Measurements from ENCODE around the gene YDJC.
"Not testable (repeated sequence)": the region's sequence is repeated elsewhere in the genome, so short reads cannot be mapped to it uniquely, and the experiment has no call there.

YDJC gene

DNA sequence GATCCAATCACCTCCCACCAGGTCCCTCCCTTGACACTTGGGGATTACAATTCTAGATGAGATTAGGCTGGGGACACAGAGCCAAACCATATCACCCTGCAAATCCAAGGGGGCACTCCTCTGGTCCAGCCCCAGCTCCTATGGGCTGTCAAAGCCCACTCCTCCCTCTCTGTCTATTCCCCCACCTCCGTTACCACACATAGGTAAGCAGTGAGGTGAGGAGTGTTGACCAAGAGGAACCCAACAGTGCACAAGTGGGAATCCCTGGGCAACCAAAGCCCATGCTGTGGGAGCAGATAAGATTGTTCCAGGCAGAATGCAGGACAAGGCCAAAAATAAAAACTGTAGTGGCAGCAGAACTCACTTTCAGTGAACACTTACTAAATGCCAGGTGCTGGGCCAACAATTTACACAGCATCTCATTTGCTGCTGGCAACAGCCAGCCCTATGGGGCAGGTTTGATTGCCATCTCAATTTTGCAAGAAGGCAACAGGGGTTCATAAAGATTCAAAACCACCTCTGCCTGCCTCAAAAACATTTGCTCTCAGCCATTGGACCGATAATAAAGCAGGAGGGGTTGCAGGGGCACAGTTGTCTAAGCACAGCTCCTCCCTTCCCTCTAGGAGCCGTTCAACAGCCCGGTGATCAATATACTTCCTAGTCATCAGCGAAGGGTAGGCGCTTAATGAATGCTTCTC is 21.1 kb upstream of the YDJC start:
- no peak for DNase-seq

DNA sequence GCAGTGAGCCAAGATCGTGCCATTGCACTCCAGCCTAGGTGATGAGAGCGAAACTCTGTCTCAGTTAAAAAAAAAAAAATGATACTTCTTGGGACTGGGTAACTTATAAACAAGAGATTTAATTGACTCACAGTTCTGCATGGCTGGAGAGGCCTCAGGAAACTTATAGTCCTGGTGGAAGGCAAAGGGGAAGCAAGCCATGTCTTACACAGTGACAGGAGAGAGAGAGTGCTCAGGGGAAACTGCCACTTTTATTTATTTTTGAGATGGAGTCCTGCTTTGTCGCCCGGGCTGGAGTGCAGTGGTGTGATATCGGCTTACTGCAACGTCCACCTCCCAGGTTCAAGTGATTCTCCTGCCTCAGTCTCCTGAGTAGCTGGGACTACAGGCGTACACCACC is 20.5 kb upstream of the YDJC start:
- no peak for DNase-seq

DNA sequence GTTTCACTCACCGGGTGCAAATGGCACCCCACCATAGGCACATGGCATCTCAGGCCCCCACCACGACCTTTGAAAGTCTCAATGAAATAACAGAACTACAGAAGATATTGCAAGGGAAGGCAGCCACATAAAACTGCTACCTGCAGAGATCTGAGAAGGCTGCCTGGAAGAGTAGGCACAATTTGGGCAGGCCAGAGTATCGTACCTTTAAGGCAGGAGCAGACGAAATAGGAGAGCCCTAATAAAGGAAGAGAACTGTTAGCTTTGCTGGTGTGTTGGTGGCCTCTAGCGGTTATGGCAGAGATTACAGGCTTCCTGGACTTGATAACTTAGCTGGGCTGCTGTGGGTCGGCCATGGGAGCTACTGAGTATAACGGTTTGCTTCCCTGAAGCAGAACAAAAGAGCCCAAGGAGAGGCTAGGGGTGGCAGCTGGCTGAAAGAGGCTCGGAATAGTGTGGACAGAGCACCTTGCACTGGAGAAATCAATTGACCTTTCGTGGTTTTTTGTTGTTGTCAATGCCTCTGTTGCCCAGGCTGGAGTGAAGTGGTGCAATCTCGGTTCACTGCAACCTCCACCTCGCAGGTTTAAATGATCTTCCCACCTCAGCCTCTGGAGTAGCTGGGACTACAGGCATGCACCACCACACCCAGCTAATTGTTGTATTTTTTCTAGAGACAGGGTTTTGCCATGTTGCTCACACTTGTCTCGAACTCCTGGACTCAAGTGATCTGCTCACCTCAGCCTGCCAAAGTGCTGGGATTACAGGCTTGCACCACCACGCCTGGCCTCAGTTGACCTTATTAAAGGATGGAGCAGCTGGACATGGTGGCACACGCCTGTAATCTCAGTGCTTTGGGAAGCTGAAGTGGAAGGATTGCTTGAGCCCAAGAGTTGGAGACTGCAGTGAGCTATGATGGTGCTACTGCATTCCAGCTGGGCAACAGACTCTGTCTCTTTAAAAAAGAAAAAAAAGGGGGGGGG is 17.1 kb upstream of the YDJC start:
- peak; percentile 80 for DNase-seq

DNA sequence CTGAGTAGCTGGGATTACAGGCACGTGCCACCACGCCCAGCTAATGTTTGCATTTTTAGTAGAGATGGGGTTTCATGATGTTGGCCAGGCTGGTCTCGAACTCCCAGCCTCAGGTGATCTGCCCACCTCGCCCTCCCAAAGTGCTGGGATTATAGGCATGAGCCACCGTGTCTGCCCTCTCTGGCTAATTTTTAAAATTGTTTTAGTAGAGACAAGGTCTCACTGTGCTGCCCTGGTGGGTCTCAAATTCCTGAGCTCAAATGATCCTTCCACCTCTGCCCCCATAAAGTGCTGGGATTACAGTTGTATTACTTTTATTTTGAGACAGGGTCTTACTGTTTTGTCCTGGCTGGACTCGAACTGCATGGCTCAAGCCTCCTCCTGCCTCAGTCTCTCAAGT is 15.7 kb upstream of the YDJC start:
- DNase-seq: not testable (repeated sequence)

DNA sequence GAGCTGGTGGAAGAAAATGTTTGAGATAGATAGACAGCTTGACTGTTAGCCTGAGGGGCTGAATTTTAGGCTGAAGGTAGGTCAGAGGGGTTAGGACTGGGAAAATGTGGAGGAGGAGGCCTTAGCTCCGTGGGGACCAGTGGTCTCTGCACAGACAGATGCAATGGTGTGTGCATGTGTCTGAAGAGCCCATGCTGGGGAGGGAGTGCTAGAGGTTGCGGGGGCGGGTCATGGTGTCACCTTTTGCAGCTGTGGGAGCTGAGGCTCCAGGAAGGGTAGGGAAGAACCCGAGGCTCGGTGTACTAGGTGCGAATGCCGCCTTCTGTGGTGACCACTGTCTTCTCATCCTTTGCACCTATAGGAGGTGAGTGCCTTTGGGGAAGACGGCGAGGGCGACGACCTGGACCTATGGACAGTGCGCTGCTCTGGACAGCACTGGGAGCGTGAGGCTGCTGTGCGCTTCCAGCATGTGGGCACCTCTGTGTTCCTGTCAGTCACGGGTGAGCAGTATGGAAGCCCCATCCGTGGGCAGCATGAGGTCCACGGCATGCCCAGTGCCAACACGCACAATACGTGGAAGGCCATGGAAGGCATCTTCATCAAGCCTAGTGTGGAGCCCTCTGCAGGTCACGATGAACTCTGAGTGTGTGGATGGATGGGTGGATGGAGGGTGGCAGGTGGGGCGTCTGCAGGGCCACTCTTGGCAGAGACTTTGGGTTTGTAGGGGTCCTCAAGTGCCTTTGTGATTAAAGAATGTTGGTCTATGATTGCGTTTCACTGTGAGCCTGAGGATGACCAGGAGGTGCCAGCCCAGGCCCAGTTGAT is 13.9 kb upstream of the YDJC start:
- DNase-seq: no peak

DNA sequence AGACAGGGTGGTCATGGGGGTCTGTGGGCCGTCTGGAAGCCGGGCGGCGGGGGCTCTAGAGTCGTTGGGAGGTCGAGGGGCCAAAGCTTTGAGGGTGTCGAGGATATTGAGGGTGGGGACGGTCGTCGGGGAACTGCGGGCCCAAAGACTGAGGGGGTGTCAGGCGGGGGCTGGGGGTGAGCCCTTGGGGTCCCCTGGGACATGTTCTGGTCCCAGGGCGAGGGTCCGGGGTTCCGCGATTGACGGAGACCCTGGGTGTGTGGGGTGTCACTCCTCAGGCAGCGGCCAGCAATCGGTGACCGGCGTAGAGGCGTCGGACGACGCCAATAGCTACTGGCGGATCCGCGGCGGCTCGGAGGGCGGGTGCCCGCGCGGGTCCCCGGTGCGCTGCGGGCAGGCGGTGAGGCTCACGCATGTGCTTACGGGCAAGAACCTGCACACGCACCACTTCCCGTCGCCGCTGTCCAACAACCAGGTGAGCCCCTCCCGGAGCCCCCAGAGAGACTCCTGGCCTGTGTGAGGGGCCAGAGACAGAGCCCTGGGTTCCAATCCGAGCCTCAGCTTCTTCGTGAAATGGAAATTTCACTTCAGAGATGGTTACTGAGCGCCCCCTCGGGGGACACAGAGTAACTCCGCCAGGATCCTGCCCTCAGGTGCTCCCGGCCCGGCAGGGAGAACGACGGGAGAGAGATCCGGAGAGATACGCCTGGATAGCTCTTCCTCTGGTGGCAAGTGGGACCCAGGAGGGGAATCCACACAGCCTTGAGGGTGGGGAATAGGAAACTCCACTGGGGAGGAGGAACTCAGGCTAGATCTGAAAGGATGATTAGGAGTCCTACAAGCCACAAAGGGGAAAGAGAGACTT is 13.0 kb upstream of the YDJC start:
- peak; percentile 62 for DNase-seq

DNA sequence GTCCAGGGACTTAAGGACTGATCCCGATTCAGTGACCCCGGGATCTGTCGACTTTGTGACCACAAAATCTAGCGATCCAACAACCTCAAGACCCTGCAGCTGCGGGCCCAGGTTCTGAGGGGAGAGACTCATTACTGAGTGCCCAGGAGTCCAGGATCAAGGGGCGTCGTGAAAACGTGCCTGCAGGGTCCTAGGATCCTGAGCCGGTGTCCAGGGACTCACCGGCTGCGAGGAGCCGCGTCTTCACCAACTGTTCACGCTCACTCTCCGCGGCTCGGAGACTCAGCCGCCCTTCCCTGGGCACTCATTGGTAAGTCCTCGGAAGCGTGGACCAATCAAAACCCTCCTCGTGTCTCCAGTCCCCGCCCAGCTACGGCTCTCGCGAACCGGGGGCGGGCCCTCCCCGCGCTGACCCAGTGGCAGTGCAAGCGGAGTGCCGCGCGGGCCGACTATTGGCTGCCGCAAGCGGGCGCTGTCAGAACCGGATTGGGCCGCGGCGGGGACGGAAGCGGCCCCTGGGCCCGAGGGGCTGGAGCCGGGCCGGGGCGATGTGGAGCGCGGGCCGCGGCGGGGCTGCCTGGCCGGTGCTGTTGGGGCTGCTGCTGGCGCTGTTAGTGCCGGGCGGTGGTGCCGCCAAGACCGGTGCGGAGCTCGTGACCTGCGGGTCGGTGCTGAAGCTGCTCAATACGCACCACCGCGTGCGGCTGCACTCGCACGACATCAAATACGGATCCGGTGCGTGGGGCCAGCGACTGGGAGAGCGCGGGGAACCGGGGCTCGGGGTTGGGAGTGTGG is 12.2 kb upstream of the YDJC start, which contains the start of gene SDF2L1:
Gene SDF2L1, plus strand, starts transcription at position 514 of the 795 bp plus-strand sequence. Its CDS starts 35 bp downstream, at position 549.
- DNase-seq: peak; percentile 100

DNA sequence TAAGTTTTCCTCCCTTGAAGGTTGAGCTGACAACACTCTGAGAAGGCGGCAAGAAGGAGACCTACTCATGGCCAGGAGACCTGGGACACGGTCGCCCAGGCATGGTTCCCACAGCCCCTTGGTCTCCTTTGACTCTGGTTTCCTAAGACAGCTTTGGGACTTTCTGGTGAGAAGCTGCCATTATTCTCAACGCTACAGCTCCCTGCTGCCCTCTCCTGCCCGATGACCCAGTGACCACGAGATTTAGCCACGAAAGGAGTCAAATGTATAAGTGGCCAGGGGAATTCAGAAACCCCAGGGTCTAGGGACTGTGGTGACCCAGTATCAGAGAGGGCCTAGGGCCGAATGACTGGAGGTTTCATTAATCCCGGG is 11.6 kb upstream of the YDJC start:
- peak; percentile 83 for DNase-seq

DNA sequence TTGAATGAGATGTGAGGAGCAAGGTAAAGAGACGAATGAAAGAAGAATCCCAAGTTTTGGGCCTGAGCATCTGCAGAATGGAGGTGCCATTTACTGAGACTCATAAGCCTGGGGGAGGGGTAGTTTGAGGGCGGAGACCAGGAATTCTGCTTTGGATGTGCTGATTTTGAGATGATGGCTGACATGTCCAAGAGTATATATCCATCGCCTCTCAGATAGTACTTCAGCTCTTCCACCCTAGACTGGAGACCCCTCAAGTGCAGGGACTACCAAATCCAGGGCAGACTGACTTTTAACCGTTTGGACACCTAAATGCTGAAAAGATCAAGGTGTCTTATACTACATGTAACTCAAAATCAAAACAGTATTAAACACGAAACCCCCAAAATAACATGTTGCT is 11.0 kb upstream of the YDJC start:
- DNase-seq: no peak

DNA sequence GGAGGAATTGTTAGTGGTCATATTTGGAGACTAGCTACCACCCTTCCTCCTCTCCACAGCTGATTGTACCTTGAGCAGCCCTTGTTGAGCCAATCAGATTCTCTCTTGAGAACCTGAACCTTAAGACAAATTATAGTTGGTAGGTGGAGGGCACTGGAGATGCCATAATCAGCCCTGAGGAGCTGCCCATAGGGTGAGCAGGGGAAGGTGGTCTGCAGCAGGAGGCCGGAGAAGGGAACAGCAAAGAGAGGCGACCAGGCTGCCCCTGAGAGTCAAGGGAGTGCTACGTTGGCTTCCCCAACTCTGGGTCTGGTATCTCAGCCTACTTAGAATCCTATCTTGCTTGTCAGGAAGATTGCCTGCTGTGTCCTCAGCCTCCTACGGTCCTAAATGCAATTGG is 9.5 kb upstream of the YDJC start:
- no peak for DNase-seq

DNA sequence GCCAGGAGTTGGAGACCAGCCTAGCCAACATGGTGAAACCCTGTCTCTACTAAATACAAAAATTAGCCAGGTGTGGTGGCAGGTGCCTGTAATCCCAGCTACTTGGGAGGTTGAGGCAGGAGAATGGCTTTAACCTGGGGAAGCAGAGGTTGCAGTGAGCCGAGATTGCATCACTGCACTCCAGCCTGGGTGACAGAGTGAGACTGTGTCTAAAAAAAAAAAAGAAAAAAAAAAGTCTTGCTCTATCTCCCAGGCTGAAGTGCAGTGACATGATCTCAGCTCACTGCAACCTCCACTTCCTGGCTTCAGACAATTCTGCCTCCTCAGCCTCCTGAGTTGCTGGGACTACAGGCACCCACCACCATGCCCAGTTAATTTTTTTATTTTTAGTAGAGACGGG is 7.6 kb upstream of the YDJC start:
- peak; percentile 19 for DNase-seq

DNA sequence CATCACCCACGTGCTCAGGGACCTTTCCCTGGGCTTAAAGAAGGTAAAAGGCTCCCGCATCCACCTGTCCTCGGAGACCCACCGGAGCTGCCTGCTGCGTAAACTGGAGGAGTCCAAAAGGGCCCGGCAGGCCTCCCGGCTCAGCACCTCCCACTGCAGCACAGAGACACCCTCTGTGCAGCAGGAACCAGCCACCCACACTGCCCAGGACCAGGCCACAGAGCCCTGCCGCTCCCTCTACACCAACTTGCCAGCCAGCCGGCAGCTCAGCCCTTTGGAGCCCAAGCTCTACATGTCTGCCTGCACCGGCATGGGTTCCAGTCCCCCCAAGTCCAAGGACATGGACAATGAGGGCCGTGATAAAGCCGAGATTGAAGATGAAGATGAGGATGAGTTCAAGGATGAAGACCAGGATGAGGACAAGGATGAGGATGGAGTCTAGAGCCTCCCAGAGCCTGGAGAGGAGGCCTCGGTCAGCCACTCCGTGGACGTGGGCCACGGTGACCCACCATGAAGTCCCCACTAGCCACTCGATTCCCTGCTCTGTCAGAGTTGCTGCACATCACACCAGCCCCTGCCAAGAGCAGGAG is 6.9 kb upstream of the YDJC start:
- DNase-seq: no peak

DNA sequence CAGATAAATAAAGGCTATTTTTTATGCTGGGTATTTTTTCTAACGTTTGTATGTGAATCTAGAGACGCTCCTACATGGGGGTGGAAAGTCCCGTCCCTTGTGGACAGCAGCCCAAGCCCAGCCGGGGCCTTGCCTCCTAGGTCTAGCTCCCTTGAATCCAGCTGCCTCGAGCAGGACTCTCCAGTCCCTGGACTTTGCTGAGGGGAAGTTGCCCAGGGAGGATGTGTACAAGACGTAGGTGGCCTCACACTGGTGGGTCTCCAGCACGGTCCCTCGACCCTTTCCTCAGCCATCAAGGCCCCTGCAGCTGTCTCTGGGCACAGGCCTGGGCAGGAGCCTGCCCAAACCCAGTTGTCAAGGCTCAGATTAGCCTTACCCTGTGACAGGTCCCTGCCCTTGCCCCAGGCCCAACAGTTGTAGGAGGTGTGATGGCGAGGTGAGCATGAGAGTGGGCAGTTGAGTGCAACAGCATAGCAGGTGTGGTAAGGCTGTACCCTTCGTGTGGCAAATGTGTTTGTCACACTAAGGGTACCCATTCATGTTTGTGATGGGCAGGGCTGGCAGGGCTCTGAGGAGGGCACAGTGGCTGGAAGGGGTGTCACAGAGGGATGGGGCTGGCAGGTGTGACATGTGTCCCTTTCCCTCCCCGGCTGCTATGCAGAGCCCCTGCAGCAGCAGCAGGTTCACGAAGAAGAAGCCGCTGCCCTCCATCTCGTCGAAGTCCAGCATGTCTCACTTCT is 6.1 kb upstream of the YDJC start:
- no peak for DNase-seq

DNA sequence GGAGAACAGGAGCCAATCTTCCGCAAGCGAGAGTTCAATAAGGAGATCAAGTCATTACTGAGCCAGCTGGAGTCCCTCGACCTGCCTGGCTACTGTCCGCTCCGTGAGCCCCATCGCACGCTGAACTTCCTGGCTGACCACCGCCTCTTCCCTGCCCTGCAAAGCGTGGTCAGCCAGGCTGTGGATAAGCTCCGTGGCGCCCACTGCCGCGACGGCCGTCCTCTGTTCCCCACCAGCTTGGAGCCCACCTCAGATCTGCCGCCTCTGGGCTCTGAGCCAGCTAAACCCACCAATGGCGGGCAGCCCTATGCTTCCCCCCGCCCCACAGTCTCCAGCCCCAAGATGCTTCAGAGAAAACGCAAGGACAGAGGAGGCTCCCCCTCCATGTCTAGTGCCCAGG is 5.0 kb upstream of the YDJC start:
- no peak for DNase-seq

DNA sequence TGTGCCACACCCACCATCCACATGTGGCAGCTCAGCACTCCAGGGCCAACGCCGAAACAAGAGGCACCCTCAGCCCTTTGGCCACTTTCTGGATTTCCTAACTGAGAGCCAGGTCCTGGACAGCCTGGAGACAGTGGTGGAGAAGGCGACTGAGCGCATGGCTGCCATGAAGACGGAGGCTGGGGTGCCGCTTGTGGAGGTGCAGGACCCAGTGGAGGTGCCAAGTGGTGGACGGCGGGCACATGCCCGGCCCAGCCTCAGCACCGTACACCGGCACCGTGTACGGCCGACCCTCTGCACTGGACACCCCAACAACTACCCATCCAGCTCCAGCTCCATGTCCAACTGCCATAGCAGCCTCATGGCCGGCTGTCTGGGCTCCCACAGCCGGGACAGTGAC is 4.3 kb upstream of the YDJC start:
- DNase-seq: no peak

DNA sequence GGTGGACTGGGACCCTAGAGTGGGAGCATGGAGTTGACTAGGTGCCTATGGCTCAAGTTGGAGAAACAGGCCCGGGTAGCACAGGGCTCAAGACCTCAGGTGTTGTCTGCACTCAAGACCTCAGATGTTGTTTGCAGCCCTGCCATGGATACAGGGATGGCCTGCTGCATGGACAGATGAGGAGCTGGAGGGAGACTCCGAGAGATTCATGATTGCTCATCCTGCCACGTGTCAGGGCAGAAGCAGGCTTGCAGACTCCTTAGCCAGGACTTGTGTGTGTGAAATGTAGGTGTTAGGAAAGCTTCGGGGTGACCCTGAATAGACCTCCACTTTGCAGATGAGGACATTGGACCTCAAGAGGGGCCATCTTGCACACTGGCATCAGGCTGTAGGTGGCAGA is 3.7 kb upstream of the YDJC start:
- DNase-seq: no peak

DNA sequence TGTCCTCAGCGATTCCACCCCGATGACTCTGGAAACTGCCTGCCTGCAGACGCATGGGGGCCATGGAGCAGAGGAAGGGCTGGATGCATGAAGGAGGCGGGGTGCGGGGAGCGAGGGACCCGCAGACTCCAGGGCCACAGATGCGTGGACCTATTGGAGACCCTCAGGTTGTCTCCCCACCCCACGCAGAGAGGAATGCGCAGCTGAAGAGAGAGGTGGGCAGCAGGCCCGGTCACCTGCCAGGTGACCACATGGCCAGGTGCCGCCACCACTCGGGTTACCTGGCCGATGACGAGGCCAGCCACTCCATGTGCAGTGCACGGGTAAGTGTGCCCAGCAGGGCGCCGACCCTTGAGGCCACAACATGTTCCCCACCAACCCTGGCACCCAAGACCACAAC is 3.1 kb upstream of the YDJC start:
- no peak for DNase-seq

DNA sequence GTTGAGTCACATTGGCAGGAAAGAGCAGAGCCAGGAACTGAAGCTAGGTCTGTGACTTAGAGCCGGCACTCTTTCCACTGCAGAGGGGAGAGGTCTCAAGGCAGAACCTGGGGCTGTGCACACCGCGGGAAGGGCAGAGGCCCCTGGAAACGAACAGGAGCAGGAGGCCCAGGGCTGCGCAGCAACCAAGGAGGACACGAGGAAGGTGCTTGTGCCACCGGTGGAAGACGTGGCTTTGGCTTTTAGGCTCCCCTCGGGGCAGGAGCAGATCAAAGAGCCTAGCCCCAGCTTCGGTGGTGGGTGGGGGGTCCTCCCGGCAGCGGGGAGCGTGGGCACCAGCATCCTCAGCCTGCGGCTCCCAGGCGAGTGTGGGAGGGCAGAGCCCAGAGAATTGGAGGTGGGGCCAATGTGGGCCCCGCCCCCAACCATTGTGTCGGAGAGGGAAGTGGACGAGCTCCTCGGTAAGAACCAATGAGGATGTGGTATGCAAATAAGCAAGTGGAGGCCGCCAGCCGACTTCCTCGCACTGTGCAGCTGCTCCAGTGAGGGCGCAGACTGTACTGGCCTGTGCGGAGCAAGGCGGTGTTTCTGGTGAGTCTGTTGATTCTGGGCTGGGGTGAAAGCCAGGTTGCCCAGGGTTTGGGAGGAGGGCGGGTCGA is 2.5 kb upstream of the YDJC start, which contains the start of gene CCDC116:
Gene CCDC116, plus strand, starts transcription at position 524 of the 659 bp plus-strand sequence. CDS start 422 bp downstream, outside the sequence.
- DNase-seq: peak; percentile 71

DNA sequence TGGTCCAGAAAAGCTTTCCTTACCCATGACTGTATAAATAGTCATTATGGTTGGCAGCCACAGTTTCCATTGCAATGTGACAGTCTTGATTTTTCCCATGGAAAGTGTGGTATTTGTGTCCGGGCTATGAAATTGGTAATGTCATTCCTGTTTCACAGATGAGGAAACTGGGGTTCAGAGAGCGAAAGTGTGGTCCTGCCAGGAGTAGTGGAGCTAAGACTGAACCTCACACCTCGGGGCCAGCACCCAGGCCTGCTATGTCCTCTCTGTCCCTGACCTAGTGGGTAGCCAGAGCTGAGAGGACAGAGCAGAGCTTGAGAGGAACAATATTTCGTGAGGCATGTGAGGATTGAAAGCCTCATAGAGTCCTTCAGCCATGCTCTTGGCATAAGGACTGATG is 1.2 kb upstream of the YDJC start:
- DNase-seq: no peak

All from inflammatory macrophage treated with lipopolysaccharide for 4 hours (primary cell).